ENCODE measurements around the gene MON2.
"Not testable (repeated sequence)": the region's sequence is repeated elsewhere in the genome, so short reads cannot be mapped to it uniquely, and the experiment has no call there.

The MON2 gene

GRCh38 chr12:62514080-62514479 lies 47.5 kb downstream of the MON2 start:
- CTCF ChIA-PET, H3K4me3 Mint-ChIP-seq, H3K4me1 Mint-ChIP-seq, DNase-seq, H3K27ac Mint-ChIP-seq, H3K27me3 Mint-ChIP-seq: not testable (repeated sequence)
- H3K9me3 Mint-ChIP-seq, result peaks cover 19% of the 10 kb centered on the region
- H3K36me3 Mint-ChIP-seq, result peaks cover 60% of the 10 kb centered on the region

GRCh38 chr12:62516927-62517326 lies 50.3 kb downstream of the MON2 start:
- H3K4me3 Mint-ChIP-seq, result no peak overlapping the region
- CTCF ChIA-PET, result no interaction called here
- peaks cover 43% of the 10 kb centered on the region for H3K36me3 Mint-ChIP-seq
- no peak overlapping the region for H3K27ac Mint-ChIP-seq
- peaks cover 11% of the 10 kb centered on the region for H3K9me3 Mint-ChIP-seq
- H3K27me3 Mint-ChIP-seq, result no peaks in the 10 kb centered on the region
- H3K4me1 Mint-ChIP-seq, result peaks cover 7% of the 10 kb centered on the region
- no peak for DNase-seq

- Mint-ChIP-seq H3K27me3 (no peaks in the 10 kb centered on the region), H3K4me1 (peaks cover 7% of the 10 kb centered on the region), H3K4me3 (no peak overlapping the region), H3K36me3 (peaks cover 37% of the 10 kb centered on the region), H3K27ac (no peak overlapping the region), H3K9me3 (peaks cover 7% of the 10 kb centered on the region)
- DNase-seq, result no peak
- CTCF ChIA-PET, result interaction anchor here (0.9 kb wide), 1 partner anchor 78 kb away, joined by 3 read pairs; no protein-coding TSS in a partner anchor
These were observed 51.3 kb downstream of the MON2 start for GRCh38 chr12:62517887-62518286.

GRCh38 chr12:62519043-62519442 lies 52.4 kb downstream of the MON2 start:
- CTCF ChIA-PET, result no interaction called here
- H3K27ac Mint-ChIP-seq, result no peak overlapping the region
- DNase-seq, result no peak
- peaks cover 30% of the 10 kb centered on the region for H3K36me3 Mint-ChIP-seq
- peaks cover 7% of the 10 kb centered on the region for H3K4me1 Mint-ChIP-seq
- H3K27me3 Mint-ChIP-seq, result no peaks in the 10 kb centered on the region
- peaks cover 2% of the 10 kb centered on the region for H3K9me3 Mint-ChIP-seq
- no peak overlapping the region for H3K4me3 Mint-ChIP-seq

GRCh38 chr12:62520361-62520760 lies 53.7 kb downstream of the MON2 start:
- Mint-ChIP-seq H3K9me3 (no peaks in the 10 kb centered on the region), H3K4me1 (peaks cover 17% of the 10 kb centered on the region), H3K4me3 (no peak overlapping the region), H3K36me3 (peaks cover 30% of the 10 kb centered on the region), H3K27ac (no peak overlapping the region), H3K27me3 (no peaks in the 10 kb centered on the region)
- CTCF ChIA-PET, result no interaction called here
- no peak for DNase-seq

GRCh38 chr12:62522984-62523383 lies 56.4 kb downstream of the MON2 start:
- H3K9me3 Mint-ChIP-seq, result no peaks in the 10 kb centered on the region
- CTCF ChIA-PET, result interaction anchor here (0.8 to 2.1 kb wide), 4 partner anchors 54 to 276 kb away, joined by 3 to 20 read pairs (median 4); no protein-coding TSS in a partner anchor
- peaks cover 34% of the 10 kb centered on the region for H3K36me3 Mint-ChIP-seq
- no peak overlapping the region for H3K4me3 Mint-ChIP-seq
- H3K4me1 Mint-ChIP-seq, result peaks cover 16% of the 10 kb centered on the region
- no peaks in the 10 kb centered on the region for H3K27me3 Mint-ChIP-seq
- DNase-seq, result no peak
- no peak overlapping the region for H3K27ac Mint-ChIP-seq

- Mint-ChIP-seq H3K27me3 (no peaks in the 10 kb centered on the region), H3K36me3 (peaks cover 35% of the 10 kb centered on the region), H3K4me1 (peaks cover 15% of the 10 kb centered on the region), H3K4me3 (no peak overlapping the region), H3K9me3 (no peaks in the 10 kb centered on the region), H3K27ac (peak overlapping the region; percentile 55)
- no peak for DNase-seq
- CTCF ChIA-PET, result interaction anchor here (0.7 to 2.1 kb wide), 4 partner anchors 54 to 272 kb away, joined by 3 to 20 read pairs (median 4); no protein-coding TSS in a partner anchor
These were observed 57.0 kb downstream of the MON2 start for GRCh38 chr12:62523619-62524018.

- Mint-ChIP-seq H3K36me3 (peaks cover 29% of the 10 kb centered on the region), H3K4me3 (no peak overlapping the region)
- DNase-seq, result no peak
These were observed 58.6 kb downstream of the MON2 start for GRCh38 chr12:62525271-62525670.

GRCh38 chr12:62530596-62530995 lies 64.0 kb downstream of the MON2 start:
- H3K4me1 Mint-ChIP-seq, result peaks cover 4% of the 10 kb centered on the region
- no peaks in the 10 kb centered on the region for H3K27me3 Mint-ChIP-seq
- no peak overlapping the region for H3K4me3 Mint-ChIP-seq
- peaks cover 38% of the 10 kb centered on the region for H3K36me3 Mint-ChIP-seq
- H3K9me3 Mint-ChIP-seq, result no peaks in the 10 kb centered on the region
- CTCF ChIA-PET, result no interaction called here
- DNase-seq, result no peak
- H3K27ac Mint-ChIP-seq, result no peak overlapping the region

More at GRCh38 chr12:62525271-62525670, 58.6 kb downstream of the MON2 start:
- Mint-ChIP-seq H3K4me1 (peaks cover 15% of the 10 kb centered on the region), H3K27ac (peak overlapping the region; percentile 68), H3K27me3 (no peaks in the 10 kb centered on the region), H3K9me3 (no peaks in the 10 kb centered on the region)
- CTCF ChIA-PET, result interaction anchor here (0.7 kb wide), 1 partner anchor 87 kb away, joined by 3 read pairs; no protein-coding TSS in a partner anchor

GRCh38 chr12:62532333-62532732 lies 65.7 kb downstream of the MON2 start:
- Mint-ChIP-seq H3K27me3 (no peaks in the 10 kb centered on the region), H3K4me3 (no peak overlapping the region), H3K9me3 (no peaks in the 10 kb centered on the region), H3K4me1 (no peaks in the 10 kb centered on the region), H3K36me3 (peaks cover 36% of the 10 kb centered on the region), H3K27ac (no peak overlapping the region)
- no peak for DNase-seq
- CTCF ChIA-PET, result no interaction called here

- DNase-seq, result no peak
- no peaks in the 10 kb centered on the region for H3K4me1 Mint-ChIP-seq
- peaks cover 31% of the 10 kb centered on the region for H3K36me3 Mint-ChIP-seq
- H3K27ac Mint-ChIP-seq, result no peak overlapping the region
- H3K27me3 Mint-ChIP-seq, result no peaks in the 10 kb centered on the region
- no peaks in the 10 kb centered on the region for H3K9me3 Mint-ChIP-seq
- no peak overlapping the region for H3K4me3 Mint-ChIP-seq
- CTCF ChIA-PET, result no interaction called here
These were observed 66.6 kb downstream of the MON2 start for GRCh38 chr12:62533087-62533754.

- Mint-ChIP-seq H3K36me3 (peaks cover 30% of the 10 kb centered on the region), H3K4me3 (no peak overlapping the region), H3K27me3 (no peaks in the 10 kb centered on the region), H3K4me1 (no peaks in the 10 kb centered on the region), H3K27ac (no peak overlapping the region), H3K9me3 (no peaks in the 10 kb centered on the region)
- no peak for DNase-seq
- CTCF ChIA-PET, result no interaction called here
These were observed 67.1 kb downstream of the MON2 start for GRCh38 chr12:62533755-62534107.

- Mint-ChIP-seq H3K36me3 (peaks cover 23% of the 10 kb centered on the region), H3K4me3 (no peak overlapping the region), H3K27me3 (no peaks in the 10 kb centered on the region), H3K4me1 (no peaks in the 10 kb centered on the region), H3K9me3 (no peaks in the 10 kb centered on the region), H3K27ac (no peak overlapping the region)
- CTCF ChIA-PET, result interaction anchor here (0.6 kb wide), 1 partner anchor 69 kb away, joined by 3 read pairs; no protein-coding TSS in a partner anchor
- no peak for DNase-seq
These were observed 69.9 kb downstream of the MON2 start for GRCh38 chr12:62536546-62536945.

- DNase-seq, result no peak
- H3K9me3 Mint-ChIP-seq, result no peaks in the 10 kb centered on the region
- H3K4me3 Mint-ChIP-seq, result no peak overlapping the region
- H3K27ac Mint-ChIP-seq, result no peak overlapping the region
- peaks cover 24% of the 10 kb centered on the region for H3K36me3 Mint-ChIP-seq
- CTCF ChIA-PET, result no interaction called here
- no peaks in the 10 kb centered on the region for H3K4me1 Mint-ChIP-seq
- no peaks in the 10 kb centered on the region for H3K27me3 Mint-ChIP-seq
These were observed 70.9 kb downstream of the MON2 start for GRCh38 chr12:62537551-62537950.

GRCh38 chr12:62540354-62540753 lies 73.7 kb downstream of the MON2 start:
- no peak overlapping the region for H3K27ac Mint-ChIP-seq
- peaks cover 24% of the 10 kb centered on the region for H3K36me3 Mint-ChIP-seq
- H3K4me1 Mint-ChIP-seq, result no peaks in the 10 kb centered on the region
- no peaks in the 10 kb centered on the region for H3K27me3 Mint-ChIP-seq
- H3K4me3 Mint-ChIP-seq, result no peak overlapping the region
- CTCF ChIA-PET, result no interaction called here
- no peaks in the 10 kb centered on the region for H3K9me3 Mint-ChIP-seq
- no peak for DNase-seq
